Measurements from ENCODE around the gene DOCK11. TPM values are rescaled to one million over a fixed set of nuclear protein-coding genes. Genes with fewer than 3 reads are reported as not detected.

DOCK11 gene
- total and polyA plus RNA-seq, 2 experiments from 2014 or later, result 11.7 to 21.9 TPM

GRCh38 chrX:118550792-118551191 is 55.2 kb downstream of the DOCK11 start:
- Histone ChIP-seq H3K9ac (no peak overlapping the region), H3F3A (ENCODE audit: insufficient read depth) (peaks cover 28% of the 10 kb centered on the region; the same call in 1 of the 2 replicates), H3K9me2 (ENCODE audit: insufficient read depth) (no peaks in the 10 kb centered on the region), H4K20me1 (ENCODE audit: insufficient read depth) (no peaks in the 10 kb centered on the region), H3K27me3 (replicated peaks; ENCODE audit: insufficient read depth) (no peaks in the 10 kb centered on the region), H3K9me3 (ENCODE audit: low read depth) (no peaks in the 10 kb centered on the region), H3K36me3 (ENCODE audit: low read depth) (no peaks in the 10 kb centered on the region), H3K4me2 (ENCODE audit: unreplicated experiment) (no peak overlapping the region), H3K4me1 (ENCODE audit: insufficient read depth) (peaks cover 28% of the 10 kb centered on the region), H2AFZ (no peak overlapping the region), H3K79me2 (ENCODE audit: insufficient read depth) (no peaks in the 10 kb centered on the region), H3K27ac (peak overlapping the region; percentile 24; the same call in 1 of the 2 replicates), H3K4me3 (no peak overlapping the region)
- TF ChIP-seq EZH2phosphoT487 (IDR thresholded peaks at IDR 0.05; ENCODE audit: insufficient read depth, low read depth) (no peak), EZH2 (IDR thresholded peaks at IDR 0.05; ENCODE audit: insufficient read depth, poor library complexity, severe bottlenecking) (no peak)
- in situ Hi-C loops (cut with MboI), result no loop called here
- peak; percentile 41 for DNase-seq
- WGBS, 2 experiments (ENCODE audit: low coverage in 1 of 2, low lambda C conversion rate in 2 of 2, missing lambda C conversion rate in 2 of 2), result 68 to 70% methylated on average over 2 of the region's 2 CpGs

- no peaks in the 10 kb centered on the region for H4K20me1 ChIP-seq (ENCODE audit: insufficient read depth)
- no peaks in the 10 kb centered on the region for H3K9me3 ChIP-seq (ENCODE audit: low read depth)
- in situ Hi-C loops (cut with MboI), result no loop called here
- H3F3A ChIP-seq (ENCODE audit: insufficient read depth), result peaks cover 26% of the 10 kb centered on the region; the same call in 1 of the 2 replicates
- no peak overlapping the region for H3K4me2 ChIP-seq (ENCODE audit: unreplicated experiment)
- no peak overlapping the region for H3K9ac ChIP-seq
- no peak for TF ChIP-seq EZH2phosphoT487 (IDR thresholded peaks at IDR 0.05; ENCODE audit: insufficient read depth, low read depth)
- TF ChIP-seq EZH2 (IDR thresholded peaks at IDR 0.05; ENCODE audit: insufficient read depth, poor library complexity, severe bottlenecking), result no peak
- H2AFZ ChIP-seq, result no peak overlapping the region
- H3K27me3 ChIP-seq (replicated peaks; ENCODE audit: insufficient read depth), result no peaks in the 10 kb centered on the region
- H3K36me3 ChIP-seq (ENCODE audit: low read depth), result no peaks in the 10 kb centered on the region
- H3K4me3 ChIP-seq, result no peak overlapping the region
- H3K27ac ChIP-seq, result peak overlapping the region; percentile 24; the same call in 1 of the 2 replicates
- no peaks in the 10 kb centered on the region for H3K9me2 ChIP-seq (ENCODE audit: insufficient read depth)
- no peak for DNase-seq
- no peaks in the 10 kb centered on the region for H3K79me2 ChIP-seq (ENCODE audit: insufficient read depth)
- peaks cover 23% of the 10 kb centered on the region for H3K4me1 ChIP-seq (ENCODE audit: insufficient read depth)
- 93 to 98% methylated on average over 5 to 6 of the region's 6 CpGs for WGBS, 2 experiments (ENCODE audit: low coverage in 1 of 2, low lambda C conversion rate in 2 of 2, missing lambda C conversion rate in 2 of 2)
Measured at GRCh38 chrX:118551426-118551825, 55.8 kb downstream of the DOCK11 start.

- TF ChIP-seq EZH2 (IDR thresholded peaks at IDR 0.05; ENCODE audit: insufficient read depth, poor library complexity, severe bottlenecking) (no peak), EZH2phosphoT487 (IDR thresholded peaks at IDR 0.05; ENCODE audit: insufficient read depth, low read depth) (no peak)
- Histone ChIP-seq H3K4me2 (ENCODE audit: unreplicated experiment) (no peak overlapping the region), H3K9me2 (ENCODE audit: insufficient read depth) (no peaks in the 10 kb centered on the region), H3K36me3 (ENCODE audit: low read depth) (no peaks in the 10 kb centered on the region), H3K9me3 (ENCODE audit: low read depth) (no peaks in the 10 kb centered on the region), H3K27me3 (replicated peaks; ENCODE audit: insufficient read depth) (no peaks in the 10 kb centered on the region), H3K4me3 (no peak overlapping the region), H3F3A (ENCODE audit: insufficient read depth) (peaks cover 25% of the 10 kb centered on the region; the same call in 1 of the 2 replicates), H4K20me1 (ENCODE audit: insufficient read depth) (no peaks in the 10 kb centered on the region), H3K4me1 (ENCODE audit: insufficient read depth) (peaks cover 16% of the 10 kb centered on the region), H3K79me2 (ENCODE audit: insufficient read depth) (no peaks in the 10 kb centered on the region), H2AFZ (no peak overlapping the region), H3K9ac (no peak overlapping the region), H3K27ac (peak overlapping the region; percentile 75)
- DNase-seq, result peak; percentile 92
- in situ Hi-C loops (cut with MboI), result no loop called here
- WGBS, 2 experiments (ENCODE audit: low coverage in 1 of 2, low lambda C conversion rate in 2 of 2, missing lambda C conversion rate in 2 of 2), result 42 to 45% methylated on average over 8 of the region's 8 CpGs
Measured at GRCh38 chrX:118552121-118552900, 56.7 kb downstream of the DOCK11 start.

GRCh38 chrX:118553042-118553710 is 57.6 kb downstream of the DOCK11 start:
- H3K4me1 ChIP-seq (ENCODE audit: insufficient read depth), result peaks cover 16% of the 10 kb centered on the region
- H3F3A ChIP-seq (ENCODE audit: insufficient read depth), result peaks cover 25% of the 10 kb centered on the region; the same call in 1 of the 2 replicates
- H3K9me2 ChIP-seq (ENCODE audit: insufficient read depth), result no peaks in the 10 kb centered on the region
- H3K9ac ChIP-seq, result 0 out of 2 replicates have a peak overlapping the region, but pooled peaks have one; percentile 14
- no peaks in the 10 kb centered on the region for H3K9me3 ChIP-seq (ENCODE audit: low read depth)
- in situ Hi-C loops (cut with MboI), result no loop called here
- no peaks in the 10 kb centered on the region for H3K79me2 ChIP-seq (ENCODE audit: insufficient read depth)
- no peak for DNase-seq
- no peaks in the 10 kb centered on the region for H3K27me3 ChIP-seq (replicated peaks; ENCODE audit: insufficient read depth)
- H3K27ac ChIP-seq, result peak overlapping the region; percentile 66
- H3K4me2 ChIP-seq (ENCODE audit: unreplicated experiment), result no peak overlapping the region
- H3K36me3 ChIP-seq (ENCODE audit: low read depth), result no peaks in the 10 kb centered on the region
- H3K4me3 ChIP-seq, result no peak overlapping the region
- H2AFZ ChIP-seq, result no peak overlapping the region
- WGBS, 2 experiments (ENCODE audit: low coverage in 1 of 2, low lambda C conversion rate in 2 of 2, missing lambda C conversion rate in 2 of 2), result 31% methylated on average over 2 of the region's 2 CpGs
- H4K20me1 ChIP-seq (ENCODE audit: insufficient read depth), result no peaks in the 10 kb centered on the region
- no peak for TF ChIP-seq EZH2 (IDR thresholded peaks at IDR 0.05; ENCODE audit: insufficient read depth, poor library complexity, severe bottlenecking)
